GM23338 (cell line): ENCODE data around the gene BCAR3.

Experiments used
- ETS1 ChIP-seq: IDR thresholded peaks from 2 replicates; pipeline ENCODE4 v1.6.1; 2016; ENCODE audit warnings: antibody characterized with exemption
- EZH2 ChIP-seq: fragments of 200-600 bp; sonication (generic); IDR thresholded peaks from one replicate; pipeline ENCODE4 v1.8.0; 2017; ENCODE audit warnings: antibody characterized with exemption, mild to moderate bottlenecking, low read depth; ENCODE audit not compliant: unreplicated experiment
- JUNB ChIP-seq: IDR thresholded peaks from one replicate; pipeline ENCODE4 v1.6.1; 2016; ENCODE audit warnings: antibody characterized with exemption; ENCODE audit not compliant: unreplicated experiment
- POLR2AphosphoS5 ChIP-seq: IDR thresholded peaks from 2 replicates; pipeline ENCODE4 v1.6.1; 2016; ENCODE audit warnings: antibody characterized with exemption, low read depth
- ZNF114 ChIP-seq: fragments of 250-450 bp; sonication (Bioruptor Pico); IDR thresholded peaks from 2 replicates; pipeline ENCODE4 v1.5.0; 2020; ENCODE audit warnings: mild to moderate bottlenecking, moderate library complexity
- TF ChIP-seq, protein P1 (sequence below), 2 experiments: fragments of 200-600 bp in 1 of 2; sonication (generic) in 1 of 2; conservative IDR thresholded peaks; 2 replicates each; pipeline versions ENCODE4 v1.5.1 to v1.6.1; 2016 to 2017; ENCODE audit warnings: antibody characterized with exemption in 2 of 2, low read depth in 2 of 2, mild to moderate bottlenecking in 2 of 2, moderate library complexity in 1 of 2
- TF ChIP-seq, protein P2 (sequence below): IDR thresholded peaks from one replicate; pipeline ENCODE4 v1.6.1; 2018; ENCODE audit warnings: antibody characterized with exemption; ENCODE audit not compliant: unreplicated experiment

- TF ChIP-seq EZH2 (no peak), POLR2AphosphoS5 (no peak), ETS1 (no peak), JUNB (no peak), ZNF114 (CRISPR knock-in tag) (no peak)
- TF ChIP-seq, protein P1, sequence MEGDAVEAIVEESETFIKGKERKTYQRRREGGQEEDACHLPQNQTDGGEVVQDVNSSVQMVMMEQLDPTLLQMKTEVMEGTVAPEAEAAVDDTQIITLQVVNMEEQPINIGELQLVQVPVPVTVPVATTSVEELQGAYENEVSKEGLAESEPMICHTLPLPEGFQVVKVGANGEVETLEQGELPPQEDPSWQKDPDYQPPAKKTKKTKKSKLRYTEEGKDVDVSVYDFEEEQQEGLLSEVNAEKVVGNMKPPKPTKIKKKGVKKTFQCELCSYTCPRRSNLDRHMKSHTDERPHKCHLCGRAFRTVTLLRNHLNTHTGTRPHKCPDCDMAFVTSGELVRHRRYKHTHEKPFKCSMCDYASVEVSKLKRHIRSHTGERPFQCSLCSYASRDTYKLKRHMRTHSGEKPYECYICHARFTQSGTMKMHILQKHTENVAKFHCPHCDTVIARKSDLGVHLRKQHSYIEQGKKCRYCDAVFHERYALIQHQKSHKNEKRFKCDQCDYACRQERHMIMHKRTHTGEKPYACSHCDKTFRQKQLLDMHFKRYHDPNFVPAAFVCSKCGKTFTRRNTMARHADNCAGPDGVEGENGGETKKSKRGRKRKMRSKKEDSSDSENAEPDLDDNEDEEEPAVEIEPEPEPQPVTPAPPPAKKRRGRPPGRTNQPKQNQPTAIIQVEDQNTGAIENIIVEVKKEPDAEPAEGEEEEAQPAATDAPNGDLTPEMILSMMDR (conservative IDR thresholded peaks at IDR 0.05; ENCODE audit: low read depth in 2 of 2): no peak
- TF ChIP-seq, protein P2, sequence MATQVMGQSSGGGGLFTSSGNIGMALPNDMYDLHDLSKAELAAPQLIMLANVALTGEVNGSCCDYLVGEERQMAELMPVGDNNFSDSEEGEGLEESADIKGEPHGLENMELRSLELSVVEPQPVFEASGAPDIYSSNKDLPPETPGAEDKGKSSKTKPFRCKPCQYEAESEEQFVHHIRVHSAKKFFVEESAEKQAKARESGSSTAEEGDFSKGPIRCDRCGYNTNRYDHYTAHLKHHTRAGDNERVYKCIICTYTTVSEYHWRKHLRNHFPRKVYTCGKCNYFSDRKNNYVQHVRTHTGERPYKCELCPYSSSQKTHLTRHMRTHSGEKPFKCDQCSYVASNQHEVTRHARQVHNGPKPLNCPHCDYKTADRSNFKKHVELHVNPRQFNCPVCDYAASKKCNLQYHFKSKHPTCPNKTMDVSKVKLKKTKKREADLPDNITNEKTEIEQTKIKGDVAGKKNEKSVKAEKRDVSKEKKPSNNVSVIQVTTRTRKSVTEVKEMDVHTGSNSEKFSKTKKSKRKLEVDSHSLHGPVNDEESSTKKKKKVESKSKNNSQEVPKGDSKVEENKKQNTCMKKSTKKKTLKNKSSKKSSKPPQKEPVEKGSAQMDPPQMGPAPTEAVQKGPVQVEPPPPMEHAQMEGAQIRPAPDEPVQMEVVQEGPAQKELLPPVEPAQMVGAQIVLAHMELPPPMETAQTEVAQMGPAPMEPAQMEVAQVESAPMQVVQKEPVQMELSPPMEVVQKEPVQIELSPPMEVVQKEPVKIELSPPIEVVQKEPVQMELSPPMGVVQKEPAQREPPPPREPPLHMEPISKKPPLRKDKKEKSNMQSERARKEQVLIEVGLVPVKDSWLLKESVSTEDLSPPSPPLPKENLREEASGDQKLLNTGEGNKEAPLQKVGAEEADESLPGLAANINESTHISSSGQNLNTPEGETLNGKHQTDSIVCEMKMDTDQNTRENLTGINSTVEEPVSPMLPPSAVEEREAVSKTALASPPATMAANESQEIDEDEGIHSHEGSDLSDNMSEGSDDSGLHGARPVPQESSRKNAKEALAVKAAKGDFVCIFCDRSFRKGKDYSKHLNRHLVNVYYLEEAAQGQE: no peak
Observed at GRCh38 chr1:93716163-93716562, 34.5 kb upstream of the BCAR3 start.
